Measurements from ENCODE around the gene STEAP1B.

STEAP1B gene

GRCh38 chr7:22430457-22430856 is 69.5 kb downstream of the STEAP1B start:
- TF ChIP-seq, protein P1, sequence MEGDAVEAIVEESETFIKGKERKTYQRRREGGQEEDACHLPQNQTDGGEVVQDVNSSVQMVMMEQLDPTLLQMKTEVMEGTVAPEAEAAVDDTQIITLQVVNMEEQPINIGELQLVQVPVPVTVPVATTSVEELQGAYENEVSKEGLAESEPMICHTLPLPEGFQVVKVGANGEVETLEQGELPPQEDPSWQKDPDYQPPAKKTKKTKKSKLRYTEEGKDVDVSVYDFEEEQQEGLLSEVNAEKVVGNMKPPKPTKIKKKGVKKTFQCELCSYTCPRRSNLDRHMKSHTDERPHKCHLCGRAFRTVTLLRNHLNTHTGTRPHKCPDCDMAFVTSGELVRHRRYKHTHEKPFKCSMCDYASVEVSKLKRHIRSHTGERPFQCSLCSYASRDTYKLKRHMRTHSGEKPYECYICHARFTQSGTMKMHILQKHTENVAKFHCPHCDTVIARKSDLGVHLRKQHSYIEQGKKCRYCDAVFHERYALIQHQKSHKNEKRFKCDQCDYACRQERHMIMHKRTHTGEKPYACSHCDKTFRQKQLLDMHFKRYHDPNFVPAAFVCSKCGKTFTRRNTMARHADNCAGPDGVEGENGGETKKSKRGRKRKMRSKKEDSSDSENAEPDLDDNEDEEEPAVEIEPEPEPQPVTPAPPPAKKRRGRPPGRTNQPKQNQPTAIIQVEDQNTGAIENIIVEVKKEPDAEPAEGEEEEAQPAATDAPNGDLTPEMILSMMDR (IDR thresholded peaks at IDR 0.05; ENCODE audit: low read depth, low read length): no peak
- H3K4me3 ChIP-seq (ENCODE audit: low read depth, low read length): no peak overlapping the region

GRCh38 chr7:22429386-22429785 is 70.6 kb downstream of the STEAP1B start:
- TF ChIP-seq, protein P1 (IDR thresholded peaks at IDR 0.05; ENCODE audit: low read depth, low read length): no peak
- H3K4me3 ChIP-seq (ENCODE audit: low read depth, low read length): no peak overlapping the region

DNA sequence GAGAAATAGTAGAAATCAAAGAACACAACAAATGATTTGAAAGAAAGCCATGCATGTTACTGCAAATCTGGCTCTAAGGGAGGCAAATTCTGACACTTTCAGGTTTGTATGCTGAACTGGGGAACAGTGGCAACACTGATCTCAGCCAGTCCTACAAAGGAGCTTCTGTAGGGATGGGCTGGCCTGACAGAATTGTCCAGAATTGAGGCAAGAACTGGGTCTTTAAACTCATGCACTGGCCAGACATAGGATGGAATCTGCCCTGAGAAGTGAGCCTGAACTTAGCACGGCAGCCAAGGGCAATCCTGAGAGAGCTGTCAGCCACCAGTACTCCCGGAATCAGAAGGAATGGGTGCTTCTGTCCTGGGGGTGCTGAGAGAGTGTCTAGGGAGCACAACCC is 72.1 kb downstream of the STEAP1B start:
- H3K4me3 ChIP-seq (ENCODE audit: low read depth, low read length): no peak overlapping the region

GRCh38 chr7:22427104-22427503 is 72.9 kb downstream of the STEAP1B start:
- H3K4me3 ChIP-seq (ENCODE audit: low read depth, low read length): no peak overlapping the region
- TF ChIP-seq, protein P1 (IDR thresholded peaks at IDR 0.05; ENCODE audit: low read depth, low read length): no peak

More for the DNA sequence above, 72.1 kb downstream of the STEAP1B start:
- TF ChIP-seq, protein P1 (IDR thresholded peaks at IDR 0.05; ENCODE audit: low read depth, low read length): no peak

DNA sequence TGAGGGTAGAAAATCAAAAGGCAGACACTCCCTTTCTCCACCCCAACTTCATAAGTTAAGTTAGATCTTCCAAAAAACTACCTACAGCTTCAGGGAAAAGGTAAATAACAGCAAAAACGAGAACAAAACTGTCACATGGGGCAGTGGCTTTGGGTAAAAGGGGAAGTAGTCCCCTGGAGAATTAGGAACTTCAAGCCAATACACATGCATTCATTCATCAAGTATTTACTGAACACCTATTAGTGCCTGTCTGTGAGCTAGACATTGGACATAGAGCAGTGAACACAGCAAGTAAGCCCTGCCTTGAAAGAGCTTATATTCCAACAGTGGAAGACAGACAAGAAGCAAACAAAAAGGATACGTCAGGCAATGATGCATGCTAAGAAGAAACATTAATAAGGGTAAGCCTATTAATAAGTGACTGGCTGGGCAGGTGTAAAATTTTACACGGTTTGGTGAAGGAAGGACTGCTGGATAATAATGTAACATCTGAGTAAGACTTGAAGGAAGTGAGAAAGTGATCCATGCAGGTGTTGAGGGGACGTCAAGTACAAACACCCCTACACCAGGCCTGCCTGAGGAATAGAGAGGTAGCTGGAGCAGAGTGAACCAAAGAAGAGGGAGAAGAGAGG is 73.4 kb downstream of the STEAP1B start:
- TF ChIP-seq, protein P1 (IDR thresholded peaks at IDR 0.05; ENCODE audit: low read depth, low read length): no peak
- H3K4me3 ChIP-seq (ENCODE audit: low read depth, low read length): no peak overlapping the region

DNA sequence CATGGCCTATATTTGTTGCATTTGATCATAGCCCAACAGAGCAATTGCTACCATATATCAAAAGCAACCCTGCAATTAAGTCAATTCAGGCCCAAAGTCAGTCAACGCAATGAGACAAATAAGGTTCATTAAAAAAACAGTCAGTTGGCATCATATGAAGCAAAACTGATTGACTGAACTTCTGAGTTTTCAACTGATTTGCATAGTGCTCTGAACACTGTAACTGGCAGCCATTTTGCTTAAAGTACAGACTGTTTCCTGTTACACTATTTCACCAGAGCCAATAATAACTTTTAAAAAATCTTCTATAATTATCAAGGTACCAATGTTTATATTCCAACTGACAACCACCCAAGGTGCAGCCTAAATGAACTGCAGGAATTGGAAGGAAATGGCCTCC is 74.6 kb downstream of the STEAP1B start:
- TF ChIP-seq, protein P1 (IDR thresholded peaks at IDR 0.05; ENCODE audit: low read depth, low read length): no peak
- no peak overlapping the region for H3K4me3 ChIP-seq (ENCODE audit: low read depth, low read length)

DNA sequence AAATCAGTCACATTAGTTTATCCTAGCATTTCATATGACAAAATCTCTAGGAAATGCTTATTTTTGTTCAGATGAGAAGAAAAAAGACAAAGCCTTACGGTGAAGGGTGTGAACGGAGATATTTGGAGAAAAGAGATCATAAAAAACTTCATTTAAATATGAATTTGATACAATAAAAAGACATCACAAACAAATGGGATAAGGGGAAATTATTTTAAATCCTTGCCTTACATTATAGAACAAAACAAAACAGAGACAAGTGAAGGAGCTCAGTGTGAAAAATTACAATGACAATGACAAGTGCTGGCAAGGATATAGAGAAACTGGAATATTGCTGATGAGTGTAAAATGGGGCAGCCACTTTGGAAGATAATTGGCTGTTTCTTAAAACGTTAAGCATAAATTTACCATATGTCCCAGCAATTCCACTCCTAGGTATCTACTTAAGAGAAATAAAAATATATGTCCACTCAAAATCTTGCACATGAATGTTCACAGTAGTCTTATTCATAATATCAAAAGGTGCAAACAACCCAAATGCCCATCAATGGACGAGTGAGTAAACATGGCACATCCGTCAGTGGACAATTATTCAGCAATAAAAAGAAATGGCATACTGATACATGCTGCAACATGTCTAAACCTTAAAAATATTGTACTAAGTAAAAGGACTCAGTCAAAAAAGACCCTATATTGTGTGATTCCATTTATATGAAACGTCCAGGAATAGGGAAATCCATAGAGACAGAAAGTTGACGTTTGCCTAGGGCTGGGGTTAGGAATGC is 77.0 kb downstream of the STEAP1B start:
- no peak overlapping the region for H3K4me3 ChIP-seq (ENCODE audit: low read depth, low read length)
- TF ChIP-seq, protein P1 (IDR thresholded peaks at IDR 0.05; ENCODE audit: low read depth, low read length): no peak

Measured in WI38 (cell line).